Globus pallidus (tissue), 1 donor: ENCODE results near the gene SRRT.
"Not testable (repeated sequence)": the region's sequence is repeated elsewhere in the genome, so short reads cannot be mapped to it uniquely, and the experiment has no call there.

ENCODE experiments used
- DNase-seq: peaks from one replicate; pipeline ENCODE4 v3.0.0-alpha.2; 2015; ENCODE audit warnings: low spot score

The SRRT gene

DNA sequence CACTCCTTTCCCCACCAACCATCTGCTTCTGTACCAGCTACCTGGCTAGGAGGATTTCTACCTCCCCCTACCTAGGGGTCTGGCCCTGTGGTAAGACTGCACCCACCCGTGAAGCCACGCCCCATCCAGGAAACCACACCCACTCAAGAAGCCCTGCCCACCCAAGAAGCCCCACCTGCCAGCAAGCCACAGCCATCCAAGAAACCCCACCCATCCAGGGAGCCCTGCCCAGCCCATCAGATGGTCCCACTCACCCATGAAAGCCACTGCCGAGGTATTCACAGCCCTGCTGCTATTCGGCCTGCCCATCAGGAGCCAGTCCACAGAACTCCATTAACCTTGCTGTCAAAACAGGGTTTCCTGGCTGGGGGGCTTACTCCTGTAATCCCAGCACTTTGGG lies 58.8 kb downstream of the SRRT start:
- no peak for DNase-seq

DNA sequence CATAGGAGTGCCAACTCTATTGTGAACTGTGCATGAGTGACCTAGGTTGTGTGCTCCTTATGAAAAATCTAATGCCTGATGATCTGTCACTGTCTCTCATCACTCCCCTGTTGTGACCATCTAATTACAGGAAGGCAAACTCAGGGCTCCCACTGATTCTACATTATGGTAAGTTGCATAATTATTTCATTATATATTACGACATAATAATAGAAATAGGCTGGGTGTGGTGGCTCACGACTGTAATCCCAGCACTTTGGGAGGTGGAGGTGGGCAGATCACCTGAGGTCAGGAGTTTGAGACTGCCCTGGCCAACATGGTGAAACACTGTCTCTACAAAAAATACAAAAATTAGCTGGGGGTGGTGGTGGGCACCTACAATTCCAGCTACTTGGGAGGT lies 60.5 kb downstream of the SRRT start:
- not testable (repeated sequence) for DNase-seq

DNA sequence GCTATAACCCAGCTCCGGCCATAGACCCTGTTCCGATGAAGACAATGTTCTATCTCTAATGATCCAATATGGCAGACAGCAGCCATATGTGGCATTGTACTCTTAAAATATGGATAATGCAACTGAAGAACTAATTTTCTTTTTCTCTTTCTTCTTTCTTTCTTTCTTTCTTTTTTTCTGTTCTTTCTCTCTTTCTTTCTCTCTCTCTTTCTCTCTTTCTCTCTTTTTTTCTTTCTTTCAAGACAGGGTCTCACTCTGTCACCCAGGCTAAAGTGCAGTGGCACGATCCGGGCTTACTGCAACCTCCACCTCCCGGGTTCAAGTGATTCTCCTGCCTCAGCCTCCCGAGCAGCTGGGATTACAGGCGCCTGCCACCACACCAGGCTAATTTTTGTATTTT lies 61.3 kb downstream of the SRRT start:
- not testable (repeated sequence) for DNase-seq
